ENCODE data around the gene PYGO2. TPM values are rescaled to one million over a fixed set of nuclear protein-coding genes. Genes with fewer than 3 reads are reported as not detected.

Gene PYGO2
- total RNA-seq, 1 donor from 2014 or later: 42.5 TPM

- no peak for DNase-seq (ENCODE audit: low read depth in 2 of 2)
Observed at GRCh38 chr1:154944401-154945159, 17.0 kb downstream of the PYGO2 start.

DNA sequence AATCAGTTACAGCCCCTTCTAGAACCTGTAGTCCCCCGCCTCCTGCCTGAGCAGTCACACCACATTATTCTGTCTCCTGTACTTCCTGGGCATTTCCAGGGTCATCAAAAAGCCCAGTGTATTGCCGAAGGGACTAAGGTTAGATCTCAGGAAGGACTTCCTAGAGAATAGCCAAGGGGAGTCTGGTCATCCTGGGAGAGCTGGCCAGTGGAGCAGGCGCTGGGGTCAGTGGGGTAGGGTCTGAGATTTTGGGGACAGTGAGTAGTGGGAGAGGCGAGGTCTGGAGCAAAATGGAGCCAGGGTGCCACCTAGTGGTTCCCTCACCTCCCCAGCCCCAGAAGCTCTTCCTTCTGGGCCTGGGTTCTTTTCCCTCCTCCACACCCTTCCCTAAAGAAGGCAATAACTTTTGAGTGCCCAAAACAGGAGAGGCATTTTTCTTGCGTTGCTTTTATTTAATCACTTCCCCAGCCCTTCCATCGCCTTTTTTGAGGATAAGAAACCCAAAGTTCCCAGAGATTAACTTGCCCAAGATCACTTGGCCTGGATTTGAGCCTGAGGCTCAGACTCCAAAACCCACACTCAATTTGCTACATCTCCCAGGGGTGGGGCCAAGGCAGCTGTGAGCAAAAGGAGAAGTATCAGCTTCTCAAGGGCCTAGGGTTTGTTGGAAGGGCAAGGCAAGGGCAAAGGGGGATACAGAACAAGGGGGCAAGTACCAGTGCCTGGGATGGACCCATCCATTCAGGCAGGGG is 17.8 kb downstream of the PYGO2 start:
- DNase-seq (ENCODE audit: low read depth in 2 of 2): peak; percentile 41 to 61

GRCh38 chr1:154941333-154942013 is 20.1 kb downstream of the PYGO2 start:
- peak in 1 of 2 donors; percentile 56 for DNase-seq (ENCODE audit: low read depth in 2 of 2)

GRCh38 chr1:154940651-154941194 is 20.9 kb downstream of the PYGO2 start:
- DNase-seq (ENCODE audit: low read depth in 2 of 2): no peak

DNA sequence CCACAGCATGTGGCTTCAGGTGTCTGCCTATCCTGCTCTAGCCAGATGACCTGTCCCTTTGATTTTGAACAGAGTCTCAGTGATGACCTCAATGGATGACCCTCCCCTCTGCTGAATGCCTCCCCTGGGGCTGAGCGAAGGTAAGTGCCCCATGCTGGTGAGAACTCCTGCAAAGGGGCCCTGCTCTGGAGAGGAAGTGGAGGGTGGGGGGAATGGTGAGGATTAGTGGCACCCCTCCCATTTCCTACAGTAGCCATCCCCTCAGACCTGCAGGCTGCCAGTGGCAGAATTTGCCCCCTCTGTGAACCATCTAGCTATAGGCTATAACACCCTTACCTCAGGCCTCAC is 21.4 kb downstream of the PYGO2 start:
- DNase-seq (ENCODE audit: low read depth in 2 of 2): no peak

- no peak for DNase-seq (ENCODE audit: low read depth in 2 of 2)
Observed at GRCh38 chr1:154938604-154939399, 22.8 kb downstream of the PYGO2 start.

- DNase-seq (ENCODE audit: low read depth in 2 of 2): no peak
Observed at GRCh38 chr1:154937988-154938386, 23.6 kb downstream of the PYGO2 start.

GRCh38 chr1:154937085-154937987 is 24.2 kb downstream of the PYGO2 start:
- peak; percentile 97 for DNase-seq (ENCODE audit: low read depth in 2 of 2)

DNA sequence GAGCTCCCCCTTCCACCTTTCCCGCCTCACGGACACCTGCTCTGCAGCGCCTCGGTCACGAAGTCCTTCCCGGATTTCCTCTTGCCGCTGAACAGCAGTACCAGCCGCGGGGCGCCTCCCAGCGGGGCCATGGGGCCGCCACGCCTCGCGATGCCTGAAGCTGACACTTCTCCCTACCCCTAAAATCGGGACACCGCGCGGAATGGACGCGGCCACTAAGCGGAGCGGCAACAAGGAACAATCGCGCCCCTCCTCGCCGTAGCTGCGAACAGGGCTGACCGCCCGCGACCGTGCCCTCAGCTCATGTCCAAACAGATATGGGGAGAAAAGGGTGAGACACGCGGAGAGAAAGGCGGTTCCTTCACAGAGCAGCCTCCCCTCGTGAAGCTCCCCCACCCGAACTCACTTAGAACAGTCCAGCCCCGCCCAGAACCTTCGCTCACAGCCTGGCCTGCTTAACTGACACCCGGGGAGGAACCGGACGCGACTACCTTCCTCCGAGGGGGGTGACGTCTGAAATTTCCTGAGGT is 25.0 kb downstream of the PYGO2 start, which contains the start of gene PMVK:
Gene PMVK, minus strand, starts transcription at position 165 of the 530 bp plus-strand sequence. Its CDS starts 34 bp downstream, at position 131.
- DNase-seq (ENCODE audit: low read depth in 2 of 2): peak; percentile 97

DNA sequence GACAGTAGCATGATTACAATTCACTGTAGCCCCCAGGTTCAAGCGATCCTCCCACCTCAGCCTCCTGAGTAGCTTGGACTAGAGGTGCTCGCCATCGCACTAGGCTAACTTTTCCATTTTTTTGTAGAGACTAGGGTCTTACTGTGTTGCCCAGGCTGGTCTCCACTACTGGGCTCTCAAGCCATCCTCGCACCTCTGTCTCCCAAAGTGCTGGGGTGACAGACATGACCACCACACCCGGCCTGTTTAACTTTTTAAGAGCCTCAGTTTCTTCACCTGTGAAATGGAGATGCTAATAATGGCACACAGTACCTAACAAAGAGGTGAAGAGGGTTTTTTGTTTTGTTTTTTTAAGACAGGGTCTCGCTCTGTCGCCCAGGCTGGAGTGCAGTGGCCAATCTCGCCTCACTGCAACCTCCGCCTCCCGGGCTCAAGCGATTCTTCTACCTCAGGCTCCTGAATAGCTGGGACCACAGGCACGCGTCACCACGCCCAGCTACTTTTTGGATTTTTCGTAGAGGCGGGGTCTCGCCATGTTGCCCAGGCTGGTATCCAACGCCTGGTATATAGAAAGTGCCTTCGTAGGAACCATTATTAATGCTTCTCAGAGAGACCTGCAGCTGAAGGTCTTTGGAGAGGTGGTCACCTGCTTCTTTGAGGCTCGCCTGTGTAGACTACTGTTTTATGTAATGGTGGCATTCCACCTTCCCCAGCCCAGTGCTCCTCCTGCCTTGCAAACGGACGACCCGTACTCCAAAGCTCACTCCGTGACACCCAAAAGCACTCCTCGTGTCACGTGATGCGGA is 25.6 kb downstream of the PYGO2 start:
- DNase-seq (ENCODE audit: low read depth in 2 of 2): no peak

DNA sequence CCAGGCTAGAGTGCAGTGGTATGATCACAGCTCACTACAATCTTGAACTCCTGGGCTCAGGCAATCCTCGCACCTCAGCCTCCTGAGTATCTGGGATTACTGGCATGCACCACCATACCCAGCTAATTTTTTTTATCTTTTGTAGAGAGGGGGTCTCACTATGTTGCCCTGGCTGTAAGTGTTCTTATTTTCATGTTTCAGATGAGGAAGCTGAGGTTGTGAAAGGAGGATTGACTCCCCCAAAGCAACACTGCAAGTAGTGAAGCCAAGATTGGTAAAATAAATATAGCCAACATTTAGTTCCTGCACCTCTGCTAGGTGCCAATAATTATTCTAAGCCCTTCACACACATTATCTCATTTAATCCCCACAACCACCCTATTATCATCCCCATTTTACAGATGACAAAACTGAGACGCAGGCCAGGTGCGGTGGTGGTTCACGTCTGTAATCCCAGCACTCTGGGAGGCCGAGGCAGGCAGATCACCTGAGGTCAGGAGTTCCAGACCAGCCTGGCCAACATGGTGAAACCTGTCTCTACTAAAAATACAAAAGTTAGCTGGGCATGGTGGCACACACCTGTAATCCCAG is 27.1 kb downstream of the PYGO2 start:
- no peak for DNase-seq (ENCODE audit: low read depth in 2 of 2)

DNA sequence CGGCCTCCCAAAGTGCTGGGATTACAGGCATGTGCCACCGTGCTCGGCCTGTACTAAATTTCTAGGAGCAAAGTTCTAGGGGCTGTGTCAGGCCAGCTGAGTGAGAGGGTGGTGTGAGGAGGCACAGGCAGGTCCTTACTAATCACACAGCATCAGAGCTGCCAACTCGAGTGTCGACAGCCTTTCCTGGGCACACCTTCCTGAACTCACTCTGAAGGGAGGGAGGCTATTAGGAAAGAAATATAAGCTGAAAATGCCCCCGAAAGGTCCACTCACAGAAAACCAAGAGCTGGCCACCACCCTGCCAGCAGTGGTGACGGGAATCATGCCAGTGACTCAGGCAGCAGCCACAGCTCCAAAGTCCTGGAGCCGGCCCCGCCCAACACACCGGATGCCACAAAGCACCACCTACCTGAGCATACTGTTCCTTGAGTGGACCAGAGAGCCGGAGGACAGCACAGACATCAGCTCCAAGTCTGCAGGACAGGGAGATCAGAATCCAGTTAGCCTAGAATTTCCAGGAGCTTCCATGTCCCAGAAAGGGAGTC is 29.6 kb downstream of the PYGO2 start:
- DNase-seq (ENCODE audit: low read depth in 2 of 2): no peak

- no peak for DNase-seq (ENCODE audit: low read depth in 2 of 2)
Observed at GRCh38 chr1:154926201-154926600, 35.4 kb downstream of the PYGO2 start.

GRCh38 chr1:154925335-154926170 is 36.0 kb downstream of the PYGO2 start:
- DNase-seq (ENCODE audit: low read depth in 2 of 2): no peak

DNA sequence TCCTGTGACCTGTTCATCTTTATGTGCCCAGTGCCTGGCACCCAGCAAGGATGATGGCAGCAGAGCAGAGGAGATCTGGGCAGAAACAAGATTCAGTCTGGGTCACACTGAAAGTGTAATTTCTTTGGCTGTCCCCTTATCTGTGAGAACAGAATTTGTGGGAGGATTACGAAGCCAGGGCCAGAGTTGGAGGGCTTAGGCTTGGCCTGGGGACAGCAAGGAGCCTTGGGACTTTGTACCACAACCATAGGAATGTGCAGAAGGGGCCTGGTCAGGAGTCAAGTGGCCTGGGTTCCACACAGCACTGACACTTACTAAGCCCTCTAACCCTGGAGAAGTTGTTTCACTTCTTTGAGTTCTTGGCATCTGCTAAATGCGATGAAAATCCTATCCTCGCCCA is 37.9 kb downstream of the PYGO2 start:
- DNase-seq (ENCODE audit: low read depth in 2 of 2): no peak

- no peak for DNase-seq (ENCODE audit: low read depth in 2 of 2)
Observed at GRCh38 chr1:154913273-154913672, 48.3 kb downstream of the PYGO2 start.

GRCh38 chr1:154912755-154913154 is 48.8 kb downstream of the PYGO2 start:
- no peak for DNase-seq (ENCODE audit: low read depth in 2 of 2)
